SIG-M5 treated with dmso at 0.1 percent for 504 hours (cell line): ENCODE results near the gene GTPBP6.

ENCODE experiments used
- DNase-seq: peaks from one replicate; lab custom pipeline; 2025; ENCODE audit not compliant: unreplicated experiment; lab: John Stamatoyannopoulos, UW

The GTPBP6 gene, protein sequence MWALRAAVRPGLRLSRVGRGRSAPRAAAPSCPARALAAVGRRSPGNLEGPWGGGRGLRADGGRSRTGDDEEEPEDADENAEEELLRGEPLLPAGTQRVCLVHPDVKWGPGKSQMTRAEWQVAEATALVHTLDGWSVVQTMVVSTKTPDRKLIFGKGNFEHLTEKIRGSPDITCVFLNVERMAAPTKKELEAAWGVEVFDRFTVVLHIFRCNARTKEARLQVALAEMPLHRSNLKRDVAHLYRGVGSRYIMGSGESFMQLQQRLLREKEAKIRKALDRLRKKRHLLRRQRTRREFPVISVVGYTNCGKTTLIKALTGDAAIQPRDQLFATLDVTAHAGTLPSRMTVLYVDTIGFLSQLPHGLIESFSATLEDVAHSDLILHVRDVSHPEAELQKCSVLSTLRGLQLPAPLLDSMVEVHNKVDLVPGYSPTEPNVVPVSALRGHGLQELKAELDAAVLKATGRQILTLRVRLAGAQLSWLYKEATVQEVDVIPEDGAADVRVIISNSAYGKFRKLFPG

DNA sequence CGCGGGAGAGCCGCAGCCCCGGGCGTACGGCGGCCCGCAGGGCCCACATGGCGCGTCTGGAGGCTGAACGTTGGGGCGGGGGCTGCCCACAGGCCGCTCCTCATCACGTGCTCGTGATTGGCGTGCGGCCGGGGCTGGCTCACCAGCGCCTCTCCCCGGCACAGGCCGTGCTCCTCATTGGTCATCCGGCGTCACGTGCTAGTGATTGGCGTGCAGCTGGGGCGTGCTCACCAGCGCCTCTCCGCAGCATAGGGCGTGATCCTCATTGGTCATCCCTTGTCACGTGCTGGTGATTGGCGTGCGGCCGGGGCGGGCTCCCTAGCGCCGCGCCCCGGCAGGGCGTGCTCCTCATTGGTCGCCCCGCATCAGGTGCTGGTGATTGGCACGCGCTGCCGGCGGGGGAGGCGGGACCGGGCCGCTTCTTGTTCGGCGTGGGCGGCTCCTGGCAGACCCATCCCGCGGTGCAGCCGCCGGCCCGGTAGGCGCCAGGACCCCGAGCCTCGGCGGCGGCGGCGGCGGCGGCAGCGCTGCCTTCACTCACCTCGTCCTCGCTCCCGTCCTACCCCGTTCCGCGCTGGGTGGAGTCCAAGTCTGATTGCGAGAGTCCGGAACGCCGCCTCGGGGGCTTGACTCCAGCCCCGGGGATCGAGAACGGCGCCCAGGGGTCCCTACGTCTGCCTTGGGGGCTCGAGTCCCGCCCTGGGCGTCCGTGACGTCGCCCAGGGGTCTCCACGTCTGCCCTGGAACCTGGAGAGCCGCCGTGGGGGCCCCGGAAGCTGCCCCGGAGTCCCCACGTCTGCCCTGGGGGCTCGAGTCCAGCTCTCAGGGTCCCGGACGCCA, at the start of gene GTPBP6:
TSS of gene GTPBP6 (minus strand) at position 58 of the 840 bp plus-strand sequence. CDS start at position 49, 9 bp downstream.
- DNase-seq, result no peak

DNA sequence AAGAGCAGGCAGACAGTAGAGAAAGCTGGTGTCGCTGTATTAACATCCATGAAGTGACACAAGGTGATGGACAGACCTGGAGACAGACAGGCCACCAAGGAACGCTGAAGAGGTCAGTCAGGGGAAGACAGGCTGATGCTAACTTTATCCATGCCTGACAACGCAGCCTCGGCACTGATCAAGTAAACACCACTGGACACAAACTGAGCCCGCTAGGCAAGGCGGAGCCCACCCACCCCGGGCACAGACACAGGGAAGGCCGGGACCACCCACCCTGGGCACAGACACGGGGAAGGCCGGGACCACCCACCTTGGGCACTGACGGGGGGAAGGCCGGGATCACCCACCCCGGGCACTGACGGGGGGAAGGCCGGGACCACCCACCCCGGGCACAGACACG, 49.3 kb upstream of the GTPBP6 start:
- no peak for DNase-seq

DNA sequence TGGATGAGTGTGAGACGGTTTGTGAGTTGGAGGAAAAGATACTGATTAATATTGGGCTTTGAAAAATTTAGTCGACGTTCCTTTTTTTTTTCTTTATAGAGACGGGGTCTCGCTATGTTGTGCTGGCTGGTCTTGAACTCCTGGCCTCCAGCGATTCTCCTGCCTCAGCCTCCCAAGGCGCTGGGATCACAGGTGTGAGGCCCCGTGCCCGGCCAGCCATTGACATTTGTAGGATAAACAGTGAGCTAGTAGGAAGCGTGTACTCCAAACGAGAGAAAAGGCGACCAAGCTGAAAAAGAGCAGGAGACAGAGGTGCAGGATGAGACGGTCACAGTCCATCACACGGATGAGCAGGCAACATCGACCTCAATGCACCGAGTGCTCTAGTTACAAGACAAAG, 48.8 kb upstream of the GTPBP6 start:
- no peak for DNase-seq

DNA sequence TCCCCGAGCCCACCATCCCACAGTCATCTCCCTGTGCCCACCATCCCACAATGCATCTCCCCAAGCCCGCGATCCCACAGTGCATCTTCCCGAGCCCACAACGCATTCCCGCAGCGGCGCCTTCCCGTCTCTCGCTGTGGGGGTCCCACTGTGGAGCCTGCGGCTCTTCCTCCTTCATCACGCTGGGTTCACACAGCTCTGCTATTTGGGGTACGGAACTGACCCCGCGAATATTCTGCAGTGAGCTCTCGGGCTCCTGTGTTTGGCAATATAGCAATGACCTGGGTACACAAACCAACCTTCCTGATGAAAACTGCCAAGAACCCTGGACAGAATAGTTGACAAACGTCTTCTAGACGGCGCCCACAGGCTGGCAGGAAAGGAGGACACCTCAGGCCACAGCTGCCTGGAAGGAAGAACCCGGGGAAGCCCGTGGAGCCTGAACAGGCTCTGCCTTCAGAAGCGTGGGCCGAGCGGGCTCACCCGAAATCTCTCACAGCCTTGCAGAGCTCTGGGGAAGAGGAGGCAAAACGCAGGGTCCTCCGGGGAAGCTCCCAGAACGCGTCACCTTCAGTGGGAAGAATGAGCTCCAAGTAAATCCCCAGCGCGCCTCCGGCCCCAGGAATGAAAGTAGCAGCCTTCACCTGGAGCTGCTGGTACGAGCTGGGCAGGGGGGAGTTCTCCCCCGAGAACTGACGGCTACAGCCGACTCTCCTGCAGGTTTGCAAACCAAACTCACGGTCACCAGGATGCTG, 45.2 kb upstream of the GTPBP6 start:
- no peak for DNase-seq

DNA sequence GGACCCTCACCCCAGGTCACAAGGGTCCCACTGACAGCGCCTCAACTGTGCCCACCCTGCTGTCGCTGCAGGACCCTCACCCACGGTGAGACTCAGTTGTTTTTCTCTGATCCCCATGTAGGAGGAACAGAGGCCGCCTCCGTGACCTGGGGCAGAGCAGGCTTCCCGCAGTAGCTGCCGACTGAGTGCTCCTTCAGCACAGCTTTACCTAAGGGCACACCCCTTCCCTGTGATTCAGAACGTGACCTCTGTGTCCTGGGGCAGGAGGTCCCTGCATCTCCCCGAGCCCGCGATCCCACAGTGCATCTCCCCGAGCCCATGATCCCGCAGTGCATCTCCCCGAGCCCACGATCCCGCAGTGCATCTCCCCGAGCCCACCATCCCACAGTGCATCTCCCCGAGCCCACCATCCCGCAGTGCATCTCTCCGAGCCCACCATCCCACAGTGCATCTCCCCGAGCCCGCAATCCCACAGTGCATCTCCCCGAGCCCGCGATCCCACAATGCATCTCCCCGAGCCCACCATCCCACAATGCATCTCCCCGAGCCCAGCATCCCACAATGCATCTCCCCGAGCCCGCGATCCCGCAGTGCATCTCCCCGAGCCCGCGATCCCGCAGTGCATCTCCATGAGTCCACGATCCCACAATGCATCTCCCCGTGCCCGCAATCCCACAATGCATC, 44.5 kb upstream of the GTPBP6 start:
- DNase-seq, result no peak

DNA sequence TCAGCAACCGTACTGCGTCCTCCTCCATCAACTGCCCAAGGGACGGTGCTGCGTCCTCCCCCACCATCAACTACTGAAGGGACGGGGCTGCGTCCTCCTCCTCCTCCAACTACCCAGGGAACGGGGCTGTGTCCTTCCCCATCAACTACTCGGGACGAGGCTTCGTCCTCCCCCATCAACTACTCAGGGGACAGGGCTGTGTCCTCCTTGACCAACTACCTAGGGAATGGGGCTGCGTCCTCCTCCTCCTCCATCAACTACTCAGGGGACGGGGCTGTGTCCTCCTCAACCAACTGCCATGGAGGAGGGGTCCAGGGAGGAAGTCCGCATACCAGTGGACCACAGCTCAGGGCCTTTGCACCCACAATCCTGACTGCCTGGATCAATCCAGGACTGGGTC, 43.8 kb upstream of the GTPBP6 start:
- no peak for DNase-seq

DNA sequence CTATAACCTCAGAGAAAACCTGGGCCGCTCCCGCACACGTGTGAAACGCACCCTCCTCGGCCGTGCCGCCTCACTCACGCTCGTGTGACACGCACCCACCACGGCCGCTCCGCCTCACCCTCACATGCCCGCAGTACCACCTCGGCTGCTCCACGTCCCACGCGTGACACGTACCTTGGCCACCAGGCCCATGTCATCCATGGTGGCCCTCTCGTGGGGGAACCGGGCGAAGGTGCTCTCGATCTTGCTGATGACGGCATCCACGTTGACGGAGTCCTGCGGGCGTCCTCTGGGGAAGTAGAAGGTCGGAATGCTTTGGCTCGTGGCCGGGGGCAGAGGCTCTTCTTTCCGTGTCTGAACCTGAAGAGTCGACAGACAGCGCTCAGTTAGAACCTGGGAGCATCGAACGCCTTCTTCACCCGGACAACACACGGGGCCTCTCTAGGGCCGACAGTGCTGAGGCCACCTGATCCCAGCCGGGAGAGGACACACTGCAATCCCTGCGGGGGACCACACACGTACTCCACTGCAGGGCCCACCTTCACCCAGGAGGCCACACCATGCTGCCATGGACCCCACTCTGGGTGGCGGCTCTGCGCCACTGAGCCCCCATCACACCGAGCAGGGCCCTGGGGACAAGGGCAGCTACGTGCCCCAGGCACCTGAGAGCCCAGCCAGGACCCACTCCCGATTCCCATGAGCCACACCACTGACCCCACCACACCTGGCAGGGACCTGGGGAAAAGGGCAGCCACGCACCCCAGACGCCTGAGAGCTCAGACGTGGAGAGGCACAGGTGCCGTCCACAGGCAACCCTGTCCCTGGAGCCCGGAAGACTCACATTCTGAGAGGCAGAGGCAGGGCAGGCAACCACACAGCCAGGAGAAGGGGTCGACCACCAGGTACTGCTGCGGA, 42.9 kb upstream of the GTPBP6 start:
- no peak for DNase-seq

DNA sequence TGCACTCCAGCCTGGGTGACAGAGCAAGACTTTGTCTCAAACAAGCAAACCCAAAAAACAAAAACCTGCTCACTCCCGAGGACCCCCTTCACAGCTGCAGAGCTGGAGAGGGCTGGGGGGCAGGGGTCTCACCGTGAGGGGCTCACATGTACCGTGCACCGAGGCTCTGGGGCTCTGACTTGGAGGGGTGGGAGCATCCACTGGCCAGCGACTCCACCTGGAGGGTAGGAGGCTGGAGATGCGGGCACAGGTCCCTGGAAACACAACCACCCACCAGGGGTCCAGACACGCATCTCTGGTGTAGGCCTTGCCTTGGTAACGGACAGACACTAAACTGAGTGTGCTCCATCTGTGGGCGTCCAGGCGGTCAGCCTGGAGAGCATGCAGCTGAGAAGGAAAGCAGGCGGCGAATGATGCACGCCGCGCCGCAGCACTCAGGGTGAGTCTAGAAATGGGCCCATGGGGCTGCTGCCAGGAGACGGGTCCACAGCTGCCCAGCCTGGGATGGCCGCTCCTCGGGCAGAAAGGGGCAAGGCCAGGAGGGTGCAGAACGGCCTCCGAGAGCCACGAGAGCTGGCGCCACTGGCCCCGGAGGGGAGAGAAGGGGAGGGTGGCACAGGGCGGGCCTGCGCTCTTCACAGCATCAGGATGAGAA, 42.0 kb upstream of the GTPBP6 start:
- no peak for DNase-seq

DNA sequence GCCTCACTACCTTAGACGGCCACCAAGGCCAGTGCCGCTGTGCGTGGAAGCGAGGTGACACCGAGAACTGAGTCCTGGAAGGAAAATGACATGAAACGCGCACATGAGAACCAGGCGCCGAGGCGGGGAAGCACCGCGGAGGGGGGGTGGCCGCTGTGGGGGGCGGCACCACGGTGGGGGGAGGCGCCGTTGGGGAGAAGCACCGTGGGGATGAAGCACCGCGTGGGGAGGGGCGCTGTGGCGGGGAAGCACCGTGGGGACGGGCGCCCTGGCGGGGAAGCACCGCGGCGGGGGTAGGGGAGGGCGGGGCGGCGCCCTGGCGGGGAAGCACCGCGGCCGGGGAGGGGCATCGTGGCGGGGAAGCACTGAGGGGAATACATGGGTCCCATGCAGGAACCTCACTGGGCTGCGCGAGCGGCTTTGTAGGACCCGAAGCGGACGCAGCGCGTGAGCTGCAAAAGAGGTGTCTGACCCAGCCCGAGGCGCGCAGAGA, 40.1 kb upstream of the GTPBP6 start:
- DNase-seq, result no peak

DNA sequence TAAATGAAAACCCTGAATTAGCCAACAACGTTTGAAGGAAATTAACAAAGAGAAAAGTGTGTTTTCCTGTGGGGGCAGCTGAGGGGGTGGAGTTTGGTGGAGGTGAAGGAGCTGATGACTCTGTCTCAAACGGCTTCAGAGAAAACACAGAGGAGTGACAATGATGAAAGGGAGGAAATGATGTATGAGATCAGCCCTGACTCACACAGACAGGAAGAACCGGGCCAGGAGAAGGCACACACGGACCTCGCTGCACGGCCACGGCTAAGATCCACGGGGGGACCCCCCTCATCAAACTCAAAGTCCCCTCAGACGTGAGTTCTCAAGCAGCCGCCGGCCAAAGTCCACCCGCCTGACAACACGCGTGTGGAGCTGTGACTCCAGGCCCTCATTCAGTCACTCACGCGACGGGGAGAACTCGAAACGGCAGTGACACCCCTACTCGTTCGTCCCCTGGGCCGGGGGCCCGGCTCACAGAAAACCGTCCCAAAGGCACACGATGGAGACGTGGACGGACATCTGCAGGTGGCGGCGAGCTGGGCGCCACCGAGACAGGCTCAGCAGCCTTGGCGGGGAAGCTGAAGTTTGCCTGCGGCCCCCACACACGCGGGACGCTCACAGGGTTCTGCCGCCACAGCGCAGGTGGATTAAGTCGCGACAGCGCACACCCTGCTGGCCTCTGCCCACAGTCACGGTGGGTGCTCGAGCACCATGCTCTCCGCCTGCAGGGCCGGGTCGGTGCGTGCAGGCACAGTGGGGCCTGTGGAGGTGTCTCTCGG, 39.3 kb upstream of the GTPBP6 start:
- peak; percentile 0 for DNase-seq

DNA sequence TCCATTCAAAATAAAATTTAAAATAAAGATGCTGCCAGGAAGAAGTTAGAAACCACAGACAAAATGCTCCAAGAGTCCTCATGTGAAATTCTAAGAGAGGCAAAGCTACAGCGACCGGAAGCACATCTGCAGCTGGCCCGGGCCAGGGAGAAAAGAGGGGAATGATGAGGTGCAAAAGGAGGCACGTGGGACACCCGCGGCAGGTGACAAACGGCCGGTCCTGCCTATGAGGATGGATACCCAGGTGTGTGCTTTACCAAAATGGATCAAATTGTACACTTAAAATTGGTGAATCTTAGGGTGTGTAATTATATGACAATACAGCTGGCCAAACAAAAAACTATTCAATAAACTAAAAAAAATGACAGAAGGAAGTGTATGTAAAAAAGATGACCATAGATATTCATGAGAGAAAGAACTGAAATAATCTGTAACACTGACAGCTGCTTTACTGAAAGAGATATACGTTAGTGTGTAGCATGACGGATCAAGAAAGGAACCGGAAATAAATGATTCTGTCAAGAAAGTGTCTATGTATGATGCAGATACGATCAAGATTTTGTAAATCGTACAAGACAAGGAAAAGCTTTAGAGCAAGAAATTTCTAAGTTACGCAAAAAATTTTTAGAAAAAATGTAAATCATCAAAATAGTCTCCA, 38.6 kb upstream of the GTPBP6 start:
- no peak for DNase-seq

DNA sequence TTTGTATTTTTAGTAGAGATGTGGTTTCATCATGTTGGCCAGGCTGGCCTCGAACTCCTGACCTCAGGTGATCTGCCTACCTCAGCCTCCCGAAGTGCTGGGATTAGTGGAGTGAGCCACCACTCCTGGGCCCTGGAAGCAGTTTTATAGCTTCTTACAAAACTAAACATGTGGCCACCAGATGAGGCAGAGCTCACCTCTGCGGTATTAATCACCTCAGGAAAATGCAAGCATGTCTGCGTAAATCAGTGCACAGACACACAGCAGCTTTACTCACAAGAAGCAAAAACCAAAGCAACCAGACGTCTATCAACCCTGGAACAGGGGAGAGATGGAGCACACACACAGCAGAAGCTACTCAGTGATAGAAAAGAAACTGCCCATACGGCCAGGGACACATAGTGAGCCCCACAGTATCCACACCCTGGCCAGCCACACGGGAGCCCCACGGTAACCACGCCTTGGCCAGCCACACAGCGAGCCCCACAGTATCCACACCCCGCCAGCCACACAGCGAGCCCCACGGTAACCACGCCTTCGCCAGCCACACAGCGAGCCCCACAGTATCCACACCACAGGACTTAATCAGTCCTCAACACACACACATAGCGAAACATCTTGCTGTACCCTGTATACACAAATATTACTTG, 37.9 kb upstream of the GTPBP6 start:
- DNase-seq, result no peak

DNA sequence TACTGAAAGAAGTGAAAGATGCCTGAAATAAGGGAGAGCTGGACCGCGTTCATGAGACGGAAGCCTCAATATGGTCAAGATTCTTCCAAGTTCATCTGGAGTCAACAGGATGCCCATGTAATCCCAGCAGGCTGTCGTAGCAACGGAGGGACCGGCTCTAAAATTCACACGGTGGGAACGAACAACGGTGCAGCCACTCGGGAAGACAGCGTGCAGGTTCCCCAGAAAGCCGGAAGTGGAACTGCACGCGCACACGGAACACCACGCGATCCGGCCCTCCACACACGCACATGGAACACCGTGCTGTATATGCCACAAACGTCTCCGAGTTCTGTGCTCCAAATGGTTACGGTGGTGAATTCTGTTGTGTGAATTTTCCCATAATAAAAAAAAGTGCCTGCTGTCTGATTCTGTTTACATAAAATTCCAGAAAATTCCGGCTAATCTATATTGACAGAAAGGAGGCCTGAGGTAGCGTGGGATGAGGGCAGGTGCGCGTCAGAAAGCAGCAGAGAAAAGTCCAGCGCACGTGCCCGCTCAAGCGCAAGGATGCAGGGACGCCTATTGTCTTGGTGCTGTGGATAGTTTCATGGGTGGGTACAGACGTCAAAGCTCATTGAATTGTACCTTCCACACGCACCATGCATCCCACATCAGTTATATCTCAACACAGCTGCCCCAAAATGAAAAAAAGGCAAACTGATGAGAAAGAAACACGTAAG, 36.9 kb upstream of the GTPBP6 start:
- no peak for DNase-seq

DNA sequence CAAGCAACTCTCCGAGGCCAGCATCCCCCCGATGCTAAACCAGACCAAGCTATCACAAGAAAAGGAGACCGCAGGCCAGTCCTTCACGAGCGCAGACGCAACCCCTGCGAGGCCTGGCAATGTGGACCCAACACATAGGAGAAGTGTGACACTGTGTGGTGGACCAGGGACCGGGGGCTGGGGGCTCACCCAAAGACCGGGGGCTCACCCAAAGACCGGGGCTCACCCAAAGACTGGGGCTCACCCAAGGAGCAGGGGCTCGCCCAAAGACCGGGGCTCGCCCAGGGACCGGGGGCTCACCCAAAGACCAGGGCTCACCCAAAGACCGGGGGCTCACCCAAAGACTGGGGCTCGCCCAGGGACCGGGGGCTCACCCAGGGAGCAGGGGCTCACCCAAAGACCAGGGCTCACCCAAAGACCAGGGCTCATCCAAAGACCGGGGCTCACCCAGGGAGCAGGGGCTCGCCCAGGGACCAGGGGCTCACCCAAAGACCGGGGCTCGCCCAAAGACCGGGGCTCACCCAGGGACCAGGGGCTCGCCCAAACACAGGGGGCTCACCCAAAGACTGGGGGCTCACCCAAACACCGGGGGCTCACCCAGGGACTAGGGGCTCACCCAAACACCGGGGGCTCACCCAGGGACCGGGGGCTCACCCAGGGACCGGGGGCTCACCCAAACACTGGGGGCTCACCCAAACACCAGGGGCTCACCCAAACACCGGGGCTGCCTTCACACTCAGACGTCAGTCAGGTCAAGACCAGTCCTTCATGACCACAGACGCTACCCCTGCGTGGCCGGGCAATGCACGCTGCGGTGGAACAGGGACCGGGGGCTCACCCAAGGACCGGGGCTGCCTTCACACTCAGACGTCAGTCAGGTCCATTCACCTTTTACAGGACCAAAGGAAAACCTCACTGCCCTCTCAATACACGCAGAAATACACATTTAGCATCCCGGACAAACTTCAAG, 35.3 kb upstream of the GTPBP6 start:
- no peak for DNase-seq

DNA sequence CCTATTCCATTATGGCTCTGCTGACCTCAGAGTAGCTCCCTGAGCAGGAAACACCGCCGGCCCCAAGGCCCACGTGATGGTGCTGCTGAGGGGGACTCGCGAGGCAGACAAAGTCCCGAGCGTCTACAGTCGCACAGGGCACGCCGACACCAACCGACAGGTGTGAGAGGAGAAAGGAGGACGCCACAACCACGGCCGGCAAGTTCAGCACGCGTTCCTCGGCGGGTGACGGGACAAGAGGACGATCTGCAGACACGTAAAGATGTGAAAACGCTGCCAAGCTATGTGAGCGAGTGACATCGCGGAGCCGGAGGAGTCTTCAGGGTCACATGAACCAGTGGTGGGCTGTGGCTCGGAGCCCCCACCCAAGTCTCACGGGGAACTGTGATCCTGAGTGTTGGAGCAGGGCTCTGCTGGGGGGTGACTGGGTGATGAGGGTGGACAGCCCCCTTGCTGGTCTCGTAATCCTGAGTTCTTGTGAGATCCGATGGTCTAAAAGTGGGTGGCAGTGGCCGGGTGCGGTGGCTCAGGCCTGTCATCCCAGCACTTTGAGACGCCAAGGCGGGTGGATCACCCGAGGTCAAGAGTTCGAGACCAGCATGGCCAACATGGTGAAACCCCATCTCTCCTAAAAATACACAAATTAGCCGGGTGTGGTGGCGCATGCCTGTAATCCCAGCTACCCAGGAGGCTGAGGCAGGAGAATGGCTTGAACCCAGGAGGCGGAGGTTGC, 34.2 kb upstream of the GTPBP6 start:
- no peak for DNase-seq
